Urinary bladder (tissue), 4 donors: ENCODE measurements around the gene NAALADL2. TPM values are rescaled to one million over a fixed set of nuclear protein-coding genes. Genes with fewer than 3 reads are reported as not detected.
"Not testable (repeated sequence)": the region's sequence is repeated elsewhere in the genome, so short reads cannot be mapped to it uniquely, and the experiment has no call there.

ENCODE experiments used
- DNase-seq: peaks from one replicate; pipeline ENCODE4 v3.0.0-alpha.2; 2015; ENCODE audit errors: extremely low spot score
- H3K27ac ChIP-seq: one replicate; pipeline ENCODE4 v1.5.1; 2013; ENCODE audit warnings: low read depth, mild to moderate bottlenecking, moderate library complexity
- H3K36me3 ChIP-seq: one replicate; pipeline ENCODE4 v1.6.1; 2013; ENCODE audit warnings: mild to moderate bottlenecking, moderate library complexity; ENCODE audit not compliant: insufficient read depth
- H3K4me1 ChIP-seq: one replicate; pipeline ENCODE4 v1.6.1; 2013; ENCODE audit warnings: mild to moderate bottlenecking, moderate library complexity; ENCODE audit not compliant: insufficient read depth
- H3K4me3 ChIP-seq: one replicate; pipeline ENCODE4 v1.5.1; 2013; ENCODE audit warnings: low read depth, low read length
- WGBS: extraction: QIAGEN DNeasy Blood & Tissue Kit; methylation state at CpG from one replicate; pipeline ENCODE4 v1.1.7; 2013; 5-methylcytosine and 5-hydroxymethylcytosine counted together
- polyA plus RNA-seq: library from polyadenylated mRNA; stranded (reverse); fragments of 200-250 nt; gene quantifications from one replicate; pipeline ENCODE4 v1.2.3, GENCODE V29; 2013
- total RNA-seq: library from RNA; depleted of rRNA; stranded (reverse); fragments of >200 nt; gene quantifications from one replicate; pipeline ENCODE4 v1.2.3, GENCODE V29; 2014
- donor health status: healthy with polysubstance abuse.
- donor health status: healthy.

Gene NAALADL2
- total and polyA plus RNA-seq, 2 donors: 4.2 to 77.5 TPM

DNA sequence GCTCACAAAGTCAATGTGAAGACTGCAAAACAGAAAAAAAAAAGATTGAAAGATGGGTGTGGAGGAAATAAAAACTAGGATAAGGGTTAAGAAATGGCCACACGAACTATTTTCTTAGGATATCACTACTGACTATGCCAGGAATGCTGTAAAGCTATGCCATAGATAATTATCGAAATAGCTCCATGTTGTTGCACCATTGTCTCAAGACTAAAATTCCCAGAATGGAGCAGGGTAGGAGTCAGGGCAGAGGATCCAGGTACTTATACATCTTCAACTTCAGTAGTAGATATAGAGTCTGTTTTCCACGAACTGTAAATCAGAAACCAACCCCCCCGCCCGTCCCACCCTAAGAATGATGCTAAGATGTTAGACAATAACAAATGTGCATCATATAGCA, 302.2 kb downstream of the NAALADL2 start:
- DNase-seq: no peak
- Histone ChIP-seq H3K4me3 (no peak overlapping the region), H3K4me1 (no peaks in the 10 kb centered on the region), H3K36me3 (no peaks in the 10 kb centered on the region), H3K27ac (no peak overlapping the region)
- 95% methylated on average over 5 of the region's 5 CpGs for WGBS

DNA sequence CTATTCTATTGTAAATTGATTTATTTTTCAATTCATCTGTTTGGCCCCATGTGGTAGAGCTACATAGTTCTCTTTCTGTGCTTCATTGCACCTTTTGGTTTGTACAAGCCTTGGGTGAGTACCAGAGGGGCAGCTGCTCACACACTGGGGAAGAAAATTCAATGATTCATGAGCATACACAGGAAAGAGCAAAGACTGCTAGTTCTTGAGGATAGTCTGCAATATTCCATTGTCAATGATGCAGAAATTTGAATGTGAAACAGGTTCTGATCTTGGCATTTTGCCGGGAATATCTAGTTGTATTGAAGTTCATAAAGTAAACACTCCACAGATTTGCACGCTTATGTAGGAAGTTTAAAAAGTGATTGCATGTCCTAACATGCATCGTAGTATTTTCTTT, 304.6 kb downstream of the NAALADL2 start:
- no peak for DNase-seq

GRCh38 chr3:175173117-175173516, 314.0 kb downstream of the NAALADL2 start:
- 98% methylated on average over 10 of the region's 10 CpGs for WGBS
- H3K4me3 ChIP-seq, H3K27ac ChIP-seq, H3K4me1 ChIP-seq, DNase-seq, H3K36me3 ChIP-seq: not testable (repeated sequence)

More for the DNA sequence above, 304.6 kb downstream of the NAALADL2 start:
- H3K27ac ChIP-seq: no peak overlapping the region
- no peaks in the 10 kb centered on the region for H3K4me1 ChIP-seq
- no peak overlapping the region for H3K4me3 ChIP-seq
- no peaks in the 10 kb centered on the region for H3K36me3 ChIP-seq
- WGBS: 77% methylated on average over 3 of the region's 3 CpGs

DNA sequence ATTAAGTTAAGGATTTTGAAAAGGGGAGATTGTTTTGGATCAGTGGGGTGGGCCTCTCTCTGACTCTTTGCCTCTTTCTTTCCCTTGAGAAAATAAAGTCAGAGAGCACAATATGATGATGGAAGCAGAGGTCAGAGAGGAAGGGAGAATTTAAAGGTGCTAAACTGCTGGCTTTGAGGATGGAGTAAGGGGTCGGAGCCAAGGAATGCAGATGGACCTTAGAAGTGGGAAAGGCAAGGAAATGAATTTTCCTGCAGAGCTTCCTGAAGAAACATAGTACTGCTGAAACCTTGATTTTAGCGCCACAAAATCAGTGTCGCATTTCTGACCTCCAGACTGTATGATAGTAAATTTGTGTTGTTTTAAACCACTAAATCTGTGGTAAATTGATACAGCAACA, 317.4 kb downstream of the NAALADL2 start:
- no peaks in the 10 kb centered on the region for H3K36me3 ChIP-seq
- H3K27ac ChIP-seq: no peak overlapping the region
- DNase-seq: no peak
- no peaks in the 10 kb centered on the region for H3K4me1 ChIP-seq
- WGBS: 87% methylated on average over 3 of the region's 3 CpGs
- H3K4me3 ChIP-seq: no peak overlapping the region

GRCh38 chr3:175179055-175179454, 319.9 kb downstream of the NAALADL2 start:
- Histone ChIP-seq H3K4me3 (no peak overlapping the region), H3K36me3 (no peaks in the 10 kb centered on the region), H3K4me1 (no peaks in the 10 kb centered on the region), H3K27ac (no peak overlapping the region)
- WGBS: 77% methylated on average over 1 of the region's 1 CpG
- DNase-seq: no peak

DNA sequence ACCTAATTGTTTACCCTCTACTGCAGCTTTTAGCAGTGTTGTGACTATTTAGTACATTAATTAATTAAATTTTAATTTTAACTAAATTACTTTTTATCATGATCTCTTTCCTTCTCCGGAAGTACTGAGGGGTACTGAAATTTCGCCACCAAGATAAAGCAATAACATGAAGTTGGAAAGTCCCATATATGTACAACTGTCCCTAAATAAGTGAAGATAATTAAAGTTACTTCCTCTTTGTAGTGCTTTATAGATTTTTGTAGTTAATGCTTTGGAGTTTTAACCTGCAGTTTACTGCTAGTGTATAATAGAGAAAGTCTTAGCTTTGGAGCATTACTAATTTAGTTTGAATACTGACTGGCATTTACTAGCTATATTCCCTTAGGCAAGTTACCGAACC, 325.3 kb downstream of the NAALADL2 start:
- no peaks in the 10 kb centered on the region for H3K36me3 ChIP-seq

DNA sequence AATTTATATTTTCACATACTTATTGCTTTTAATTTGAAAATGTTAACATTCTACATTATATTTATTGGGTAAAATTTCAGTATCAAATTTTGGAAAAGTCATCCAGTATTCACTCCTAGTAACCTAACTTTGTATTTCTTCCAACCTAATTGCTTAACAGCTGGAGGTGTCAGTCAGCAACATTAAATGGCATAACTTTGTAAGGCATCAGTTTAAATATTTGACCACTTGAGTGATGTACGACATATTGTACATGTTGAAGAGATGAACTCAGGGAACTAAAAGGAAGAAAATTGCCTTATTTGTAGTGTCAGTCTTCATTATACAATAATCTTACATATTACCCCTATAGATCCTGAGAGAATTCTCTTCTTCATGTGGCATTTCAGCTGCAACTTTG, 326.8 kb downstream of the NAALADL2 start:
- no peaks in the 10 kb centered on the region for H3K36me3 ChIP-seq
- no peaks in the 10 kb centered on the region for H3K4me1 ChIP-seq
- no peak for DNase-seq
- 94% methylated on average over 1 of the region's 1 CpG for WGBS
- H3K4me3 ChIP-seq: no peak overlapping the region
- H3K27ac ChIP-seq: no peak overlapping the region

More for the DNA sequence above, 325.3 kb downstream of the NAALADL2 start:
- no peak overlapping the region for H3K27ac ChIP-seq
- no peak for DNase-seq
- no peaks in the 10 kb centered on the region for H3K4me1 ChIP-seq
- no peak overlapping the region for H3K4me3 ChIP-seq
- 95% methylated on average over 3 of the region's 3 CpGs for WGBS

DNA sequence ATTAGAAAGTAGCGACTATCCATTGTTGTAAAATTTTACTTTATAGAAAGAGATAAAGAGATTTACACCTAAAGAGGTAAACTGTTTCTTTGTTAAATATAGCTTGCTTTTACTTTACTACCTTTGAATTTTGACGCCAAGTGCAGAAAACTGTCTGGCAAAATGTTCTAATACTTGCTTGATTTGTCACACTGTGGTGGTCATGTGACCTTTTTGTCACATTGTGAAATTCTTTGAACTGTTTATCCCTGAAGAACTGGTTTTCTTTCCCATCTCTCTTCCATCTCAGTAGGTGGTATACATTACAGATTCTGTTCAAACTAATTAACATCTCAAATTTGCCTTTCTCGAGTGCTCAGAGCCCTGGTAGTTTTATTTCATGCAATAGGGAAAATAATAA, 327.4 kb downstream of the NAALADL2 start:
- H3K4me1 ChIP-seq: no peaks in the 10 kb centered on the region
- H3K36me3 ChIP-seq: no peaks in the 10 kb centered on the region
- no peak overlapping the region for H3K4me3 ChIP-seq
- DNase-seq: no peak
- no peak overlapping the region for H3K27ac ChIP-seq
- 70% methylated on average over 3 of the region's 3 CpGs for WGBS

- Histone ChIP-seq H3K4me1 (no peaks in the 10 kb centered on the region), H3K4me3 (no peak overlapping the region), H3K27ac (no peak overlapping the region), H3K36me3 (no peaks in the 10 kb centered on the region)
- no peak for DNase-seq
- WGBS: 91% methylated on average over 2 of the region's 2 CpGs
These were observed 328.5 kb downstream of the NAALADL2 start for GRCh38 chr3:175187586-175187985.

GRCh38 chr3:175192536-175192935, 333.4 kb downstream of the NAALADL2 start:
- DNase-seq: no peak
- H3K27ac ChIP-seq: no peak overlapping the region
- no peak overlapping the region for H3K4me3 ChIP-seq
- WGBS: 72% methylated on average over 3 of the region's 3 CpGs
- no peaks in the 10 kb centered on the region for H3K36me3 ChIP-seq
- no peaks in the 10 kb centered on the region for H3K4me1 ChIP-seq

GRCh38 chr3:175193815-175194518, 334.8 kb downstream of the NAALADL2 start:
- H3K36me3 ChIP-seq: no peaks in the 10 kb centered on the region
- no peaks in the 10 kb centered on the region for H3K4me1 ChIP-seq
- DNase-seq: no peak
- 70% methylated on average over 4 of the region's 4 CpGs for WGBS
- no peak overlapping the region for H3K27ac ChIP-seq
- H3K4me3 ChIP-seq: no peak overlapping the region

- Histone ChIP-seq H3K27ac (no peak overlapping the region), H3K36me3 (no peaks in the 10 kb centered on the region), H3K4me1 (no peaks in the 10 kb centered on the region), H3K4me3 (no peak overlapping the region)
- DNase-seq: no peak
- 91% methylated on average over 7 of the region's 7 CpGs for WGBS
These were observed 340.1 kb downstream of the NAALADL2 start for GRCh38 chr3:175198991-175199783.

GRCh38 chr3:175199961-175200360, 340.8 kb downstream of the NAALADL2 start:
- Histone ChIP-seq H3K4me3 (no peak overlapping the region), H3K36me3 (no peaks in the 10 kb centered on the region), H3K4me1 (no peaks in the 10 kb centered on the region), H3K27ac (no peak overlapping the region)
- 98% methylated on average over 1 of the region's 1 CpG for WGBS
- DNase-seq: no peak

DNA sequence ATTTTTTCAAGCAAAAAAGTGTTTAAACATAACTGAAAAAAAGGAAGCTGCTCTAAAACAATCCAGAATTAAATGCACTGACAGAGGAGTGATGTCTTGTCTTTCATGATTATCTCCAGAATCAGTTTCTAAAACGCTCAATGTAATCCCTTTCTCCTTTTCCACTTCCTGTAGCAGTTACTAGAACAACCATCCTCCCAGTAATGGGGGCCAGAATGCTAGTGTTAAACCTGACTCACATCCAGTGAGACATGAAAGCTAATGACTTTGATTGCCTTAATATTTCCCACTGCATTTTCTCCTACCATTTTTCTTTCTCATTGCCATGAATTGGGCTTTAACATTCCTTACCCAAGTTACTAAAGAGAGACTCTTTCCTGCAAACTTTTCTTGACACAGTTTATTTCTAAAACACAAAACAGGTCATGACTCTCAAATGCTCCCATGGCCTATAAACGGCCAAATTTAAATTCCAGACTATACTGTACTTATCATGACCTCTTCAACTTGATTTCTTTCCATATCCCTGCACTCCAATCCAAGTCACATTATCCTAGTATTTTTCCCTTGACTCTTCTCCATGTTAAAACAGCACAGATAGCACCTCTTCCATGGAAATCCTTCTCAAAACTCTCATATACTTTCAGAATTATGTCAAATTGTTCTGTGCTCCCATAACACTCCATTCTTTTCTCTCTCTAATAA, 341.4 kb downstream of the NAALADL2 start:
- WGBS: 44% methylated on average over 2 of the region's 2 CpGs
- H3K4me3 ChIP-seq: no peak overlapping the region
- H3K4me1 ChIP-seq: no peaks in the 10 kb centered on the region
- no peak overlapping the region for H3K27ac ChIP-seq
- no peak for DNase-seq
- H3K36me3 ChIP-seq: no peaks in the 10 kb centered on the region
